Measurements from ENCODE around the gene KCNQ2. TPM values are rescaled to one million over a fixed set of nuclear protein-coding genes. Genes with fewer than 3 reads are reported as not detected.

Gene KCNQ2
- total RNA-seq, 2 donors from 2014 or later: 1.8 to 3.0 TPM

DNA sequence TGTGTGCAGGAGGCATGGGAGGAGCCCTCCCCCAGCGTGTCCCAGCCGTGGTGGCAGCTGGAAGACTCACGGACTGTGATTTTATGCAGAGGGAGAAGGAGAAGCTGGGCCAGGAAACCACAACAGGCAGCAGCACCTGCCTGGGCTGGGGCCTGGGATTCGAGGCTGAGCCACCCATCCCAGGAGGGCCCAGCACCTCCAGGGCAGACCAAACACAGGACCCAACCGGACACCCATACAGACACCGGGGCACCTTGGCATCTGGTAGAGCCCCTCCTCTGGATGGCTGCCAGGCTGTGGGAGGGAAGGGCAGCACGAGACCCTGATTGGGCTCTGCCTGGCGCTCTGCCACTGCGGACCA is 69.6 kb downstream of the KCNQ2 start:
- no peak for TF ChIP-seq POLR2A (IDR thresholded peaks at IDR 0.05)
- TF ChIP-seq, protein P1, sequence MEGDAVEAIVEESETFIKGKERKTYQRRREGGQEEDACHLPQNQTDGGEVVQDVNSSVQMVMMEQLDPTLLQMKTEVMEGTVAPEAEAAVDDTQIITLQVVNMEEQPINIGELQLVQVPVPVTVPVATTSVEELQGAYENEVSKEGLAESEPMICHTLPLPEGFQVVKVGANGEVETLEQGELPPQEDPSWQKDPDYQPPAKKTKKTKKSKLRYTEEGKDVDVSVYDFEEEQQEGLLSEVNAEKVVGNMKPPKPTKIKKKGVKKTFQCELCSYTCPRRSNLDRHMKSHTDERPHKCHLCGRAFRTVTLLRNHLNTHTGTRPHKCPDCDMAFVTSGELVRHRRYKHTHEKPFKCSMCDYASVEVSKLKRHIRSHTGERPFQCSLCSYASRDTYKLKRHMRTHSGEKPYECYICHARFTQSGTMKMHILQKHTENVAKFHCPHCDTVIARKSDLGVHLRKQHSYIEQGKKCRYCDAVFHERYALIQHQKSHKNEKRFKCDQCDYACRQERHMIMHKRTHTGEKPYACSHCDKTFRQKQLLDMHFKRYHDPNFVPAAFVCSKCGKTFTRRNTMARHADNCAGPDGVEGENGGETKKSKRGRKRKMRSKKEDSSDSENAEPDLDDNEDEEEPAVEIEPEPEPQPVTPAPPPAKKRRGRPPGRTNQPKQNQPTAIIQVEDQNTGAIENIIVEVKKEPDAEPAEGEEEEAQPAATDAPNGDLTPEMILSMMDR (IDR thresholded peaks at IDR 0.05): no peak
- WGBS, 2 donors: 28 to 59% methylated on average over 5 to 9 of the region's 9 CpGs
- ATAC-seq (no peak), DNase-seq (no peak)
- Histone ChIP-seq H3K4me1 (no peaks in the 10 kb centered on the region), H3K27me3 (no peaks in the 10 kb centered on the region), H3K4me3 (no peak overlapping the region), H3K27ac (no peak overlapping the region), H3K9me3 (no peaks in the 10 kb centered on the region), H3K36me3 (replicated peaks in 1 of 2; ENCODE audit: insufficient read depth in 1 of 2, low read depth in 2 of 2) (no peaks in the 10 kb centered on the region)
- intact Hi-C loops (cut with DNase I): no loop called here

DNA sequence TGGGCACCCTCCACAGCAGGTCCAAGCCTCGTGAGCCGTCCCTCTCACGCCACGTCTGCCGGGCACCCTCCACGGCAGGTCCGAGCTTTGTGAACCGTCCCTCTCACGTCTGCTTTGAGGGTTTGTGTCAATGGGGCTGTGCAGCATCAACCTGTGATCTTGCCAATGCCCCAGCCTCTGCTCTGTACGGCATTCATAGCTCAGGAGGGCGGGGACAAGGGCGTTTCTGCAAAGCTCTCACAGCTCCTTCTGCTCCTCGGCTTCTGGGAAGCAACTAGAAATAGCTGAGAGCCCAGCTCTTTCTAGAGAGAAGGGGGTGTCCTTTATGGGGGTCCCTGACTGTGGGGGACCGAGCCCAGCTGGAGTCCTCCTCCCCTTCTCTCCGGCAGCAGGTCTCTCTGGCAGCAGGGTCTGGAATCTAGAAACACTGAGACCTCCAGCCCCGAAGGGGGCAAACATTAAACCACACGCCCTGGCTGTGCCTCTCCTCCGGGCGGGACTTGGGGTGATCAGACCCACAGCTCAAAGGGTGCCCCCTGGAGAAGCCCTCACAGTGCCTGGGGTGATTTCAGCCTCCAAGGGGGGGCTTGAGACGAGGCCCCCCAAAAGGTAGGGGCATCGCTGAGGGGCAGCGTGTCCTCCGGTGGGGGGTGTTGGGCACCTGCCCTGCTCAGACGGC is 70.1 kb downstream of the KCNQ2 start:
- DNase-seq (no peak), ATAC-seq (no peak)
- no peaks in the 10 kb centered on the region for H3K27me3 ChIP-seq
- 37 to 42% methylated on average over 5 to 22 of the region's 24 CpGs for WGBS, 2 donors
- no peaks in the 10 kb centered on the region for H3K4me1 ChIP-seq
- no peak for TF ChIP-seq POLR2A (IDR thresholded peaks at IDR 0.05)
- TF ChIP-seq, protein P1 (IDR thresholded peaks at IDR 0.05): no peak
- H3K27ac ChIP-seq: no peak overlapping the region
- no peaks in the 10 kb centered on the region for H3K36me3 ChIP-seq (replicated peaks in 1 of 2; ENCODE audit: insufficient read depth in 1 of 2, low read depth in 2 of 2)
- H3K4me3 ChIP-seq: no peak overlapping the region
- intact Hi-C loops (cut with DNase I): no loop called here
- no peaks in the 10 kb centered on the region for H3K9me3 ChIP-seq

DNA sequence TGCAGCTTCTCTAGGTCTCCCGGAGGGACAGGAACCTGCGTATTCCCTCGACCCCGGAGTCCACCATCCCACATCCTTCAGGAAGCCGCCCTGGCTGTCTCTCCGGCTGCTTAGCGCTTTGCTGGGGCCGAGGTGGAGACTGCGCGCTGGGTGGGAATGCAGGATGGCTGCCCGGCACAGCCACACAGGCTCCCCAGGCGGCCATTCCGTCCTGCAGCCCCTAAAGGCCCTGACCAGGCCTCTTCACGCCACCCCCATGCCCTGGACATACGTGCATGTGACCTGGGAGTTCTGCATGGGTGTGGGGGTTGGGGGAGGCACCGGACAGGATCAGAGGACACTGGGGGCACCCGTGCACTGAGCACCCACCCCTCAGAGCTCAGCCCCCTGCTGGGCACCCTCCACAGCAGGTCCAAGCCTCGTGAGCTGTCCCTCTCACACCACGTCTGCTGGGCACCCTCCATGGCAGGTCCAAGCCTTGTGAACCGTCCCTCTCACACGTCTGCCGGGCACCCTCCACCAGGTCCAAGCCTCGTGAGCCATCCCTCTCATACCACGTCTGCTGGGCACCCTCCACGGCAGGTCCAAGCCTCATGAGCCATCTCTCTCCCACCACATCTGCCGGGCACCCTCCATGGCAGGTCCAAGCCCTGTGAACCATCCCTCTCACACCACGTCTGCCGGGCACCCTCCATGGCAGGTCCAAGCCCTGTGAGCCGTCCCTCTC is 70.9 kb downstream of the KCNQ2 start:
- intact Hi-C loops (cut with DNase I): no loop called here
- H3K27ac ChIP-seq: no peak overlapping the region
- TF ChIP-seq, protein P1 (IDR thresholded peaks at IDR 0.05): no peak
- TF ChIP-seq POLR2A (IDR thresholded peaks at IDR 0.05): no peak
- no peaks in the 10 kb centered on the region for H3K4me1 ChIP-seq
- no peaks in the 10 kb centered on the region for H3K9me3 ChIP-seq
- no peak for ATAC-seq
- no peaks in the 10 kb centered on the region for H3K36me3 ChIP-seq (replicated peaks in 1 of 2; ENCODE audit: insufficient read depth in 1 of 2, low read depth in 2 of 2)
- WGBS, 2 donors: 45 to 60% methylated on average over 25 to 29 of the region's 29 CpGs
- DNase-seq: no peak
- no peaks in the 10 kb centered on the region for H3K27me3 ChIP-seq
- no peak overlapping the region for H3K4me3 ChIP-seq

DNA sequence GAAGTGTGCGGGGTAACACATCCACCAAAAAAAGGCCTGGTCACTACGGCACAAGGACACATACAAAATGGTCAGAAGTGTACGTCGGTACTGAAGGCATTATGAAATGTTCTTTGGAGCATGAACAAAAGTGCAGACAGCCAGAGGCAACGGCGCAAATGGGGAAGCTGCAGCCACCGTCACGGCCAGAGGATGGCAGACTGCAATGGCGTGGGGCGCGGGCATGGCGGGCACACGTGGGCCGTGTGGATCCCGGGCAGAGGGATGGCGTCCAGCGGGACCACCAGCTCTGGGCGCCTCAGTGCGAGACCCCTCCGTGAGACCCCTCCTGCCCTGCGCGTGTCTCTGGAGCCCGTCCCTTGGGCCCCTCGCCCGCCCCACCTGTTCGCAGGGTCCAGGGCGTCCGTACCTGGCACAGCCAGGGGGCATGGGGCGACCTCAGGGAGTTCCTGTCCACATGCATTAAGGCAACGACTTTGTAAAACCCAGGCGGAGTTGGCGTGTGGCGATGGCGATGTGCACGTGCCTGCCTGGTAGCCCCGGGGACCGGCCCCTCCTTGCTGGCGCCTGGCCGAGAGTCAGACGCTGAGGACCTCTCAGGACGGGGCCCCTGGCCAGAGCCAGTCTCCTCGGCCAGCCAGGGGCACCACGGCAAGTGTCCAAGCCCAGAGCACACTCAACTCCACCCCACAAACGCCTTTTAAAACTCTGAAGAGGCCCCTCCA is 71.8 kb downstream of the KCNQ2 start:
- TF ChIP-seq POLR2A (IDR thresholded peaks at IDR 0.05): no peak
- TF ChIP-seq, protein P1 (IDR thresholded peaks at IDR 0.05): no peak
- no peak for DNase-seq
- Histone ChIP-seq H3K27me3 (no peaks in the 10 kb centered on the region), H3K4me1 (no peaks in the 10 kb centered on the region), H3K4me3 (no peak overlapping the region), H3K27ac (no peak overlapping the region), H3K9me3 (no peaks in the 10 kb centered on the region), H3K36me3 (replicated peaks in 1 of 2; ENCODE audit: insufficient read depth in 1 of 2, low read depth in 2 of 2) (no peaks in the 10 kb centered on the region)
- intact Hi-C loops (cut with DNase I): no loop called here
- WGBS, 2 donors: 60 to 72% methylated on average over 21 to 43 of the region's 44 CpGs
- no peak for ATAC-seq
